GM12872 (cell line): ENCODE results near the gene CDKL5.

Source experiments
- TF ChIP-seq, protein P1 (sequence below): IDR thresholded peaks from 3 replicates; pipeline ENCODE4 v1.5.1; 2011; ENCODE audit warnings: low read depth, mild to moderate bottlenecking, low read length, moderate library complexity; ENCODE audit not compliant: insufficient read depth

The CDKL5 gene

DNA sequence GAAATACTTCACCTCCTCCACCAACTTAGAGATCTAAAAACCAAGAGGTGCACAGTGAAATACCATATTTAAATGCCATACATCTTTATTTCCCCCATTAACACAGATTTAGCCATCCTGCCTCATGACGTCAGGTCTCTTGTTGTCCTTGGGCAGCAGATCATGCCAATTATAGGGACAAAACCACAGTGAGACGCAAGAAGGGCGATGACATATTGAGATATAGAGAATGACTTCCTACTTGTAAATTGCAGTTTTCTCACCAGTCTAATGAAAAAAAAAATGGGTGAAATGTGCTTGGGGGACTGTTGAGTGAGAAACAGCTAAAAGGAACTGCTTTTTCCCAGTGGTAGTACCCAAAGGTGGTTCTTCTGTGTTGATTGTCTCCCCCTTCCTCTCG lies 222.2 kb downstream of the CDKL5 start:
- TF ChIP-seq, protein P1, sequence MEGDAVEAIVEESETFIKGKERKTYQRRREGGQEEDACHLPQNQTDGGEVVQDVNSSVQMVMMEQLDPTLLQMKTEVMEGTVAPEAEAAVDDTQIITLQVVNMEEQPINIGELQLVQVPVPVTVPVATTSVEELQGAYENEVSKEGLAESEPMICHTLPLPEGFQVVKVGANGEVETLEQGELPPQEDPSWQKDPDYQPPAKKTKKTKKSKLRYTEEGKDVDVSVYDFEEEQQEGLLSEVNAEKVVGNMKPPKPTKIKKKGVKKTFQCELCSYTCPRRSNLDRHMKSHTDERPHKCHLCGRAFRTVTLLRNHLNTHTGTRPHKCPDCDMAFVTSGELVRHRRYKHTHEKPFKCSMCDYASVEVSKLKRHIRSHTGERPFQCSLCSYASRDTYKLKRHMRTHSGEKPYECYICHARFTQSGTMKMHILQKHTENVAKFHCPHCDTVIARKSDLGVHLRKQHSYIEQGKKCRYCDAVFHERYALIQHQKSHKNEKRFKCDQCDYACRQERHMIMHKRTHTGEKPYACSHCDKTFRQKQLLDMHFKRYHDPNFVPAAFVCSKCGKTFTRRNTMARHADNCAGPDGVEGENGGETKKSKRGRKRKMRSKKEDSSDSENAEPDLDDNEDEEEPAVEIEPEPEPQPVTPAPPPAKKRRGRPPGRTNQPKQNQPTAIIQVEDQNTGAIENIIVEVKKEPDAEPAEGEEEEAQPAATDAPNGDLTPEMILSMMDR: no peak

DNA sequence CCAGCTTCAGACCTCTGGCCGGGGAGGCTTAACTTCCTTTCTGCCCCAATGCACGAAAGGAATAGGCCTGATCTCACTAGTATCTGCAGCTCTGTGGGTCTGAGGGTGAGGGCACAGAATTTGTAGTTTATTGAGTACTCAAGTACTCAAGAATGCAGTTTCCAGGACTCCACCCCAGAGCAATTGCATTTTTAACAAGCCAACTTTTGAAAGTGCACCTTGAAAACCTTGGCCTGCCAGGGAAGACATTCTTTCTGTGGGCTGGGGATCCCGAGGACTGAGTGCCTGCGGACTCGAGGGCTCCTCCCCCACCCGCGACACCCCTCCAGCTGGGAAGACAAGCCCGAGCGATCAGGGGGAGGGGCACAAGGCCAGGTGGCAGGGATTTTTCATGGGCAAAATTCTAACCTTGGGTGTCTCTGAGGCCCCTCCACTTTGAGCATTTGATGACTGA lies 224.1 kb downstream of the CDKL5 start:
- TF ChIP-seq, protein P1: no peak

DNA sequence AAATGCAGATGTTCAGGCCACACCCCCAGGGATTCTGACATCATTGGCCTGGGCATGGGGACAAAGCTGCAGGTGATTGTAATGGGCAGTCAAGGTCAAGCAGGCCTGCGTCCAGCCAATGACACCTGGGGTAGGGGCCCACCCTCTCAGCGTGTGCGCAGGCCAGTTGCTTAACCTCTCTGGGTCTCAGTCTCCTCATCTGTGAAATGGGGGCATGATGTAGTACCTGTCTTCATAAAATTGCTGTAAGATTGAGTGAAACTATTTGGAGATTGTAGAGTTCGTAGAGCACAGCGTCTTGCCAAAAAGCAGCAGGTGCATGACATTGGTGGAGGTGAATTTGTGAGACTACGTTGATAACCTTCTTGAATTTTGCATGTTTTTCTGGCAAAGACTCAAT lies 225.3 kb downstream of the CDKL5 start:
- TF ChIP-seq, protein P1: no peak

DNA sequence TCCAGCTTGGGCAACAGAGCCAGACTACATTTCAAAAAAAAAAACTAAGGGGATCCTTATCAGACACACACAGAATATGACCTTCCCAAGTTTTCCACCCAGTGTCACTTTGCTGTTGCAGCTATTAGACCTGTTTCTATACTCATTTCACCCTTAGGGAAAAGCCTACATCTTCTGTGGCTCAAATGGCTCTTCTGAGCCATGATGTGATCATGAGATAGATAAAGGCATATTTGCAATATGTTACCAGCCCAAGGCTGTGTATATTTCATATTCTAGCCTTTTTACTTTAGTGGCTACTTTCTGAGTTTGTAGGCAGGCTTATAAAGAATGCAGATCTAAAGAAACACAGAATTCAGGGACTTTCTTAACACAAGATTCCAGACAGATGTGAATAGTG lies 227.2 kb downstream of the CDKL5 start:
- TF ChIP-seq, protein P1: no peak

DNA sequence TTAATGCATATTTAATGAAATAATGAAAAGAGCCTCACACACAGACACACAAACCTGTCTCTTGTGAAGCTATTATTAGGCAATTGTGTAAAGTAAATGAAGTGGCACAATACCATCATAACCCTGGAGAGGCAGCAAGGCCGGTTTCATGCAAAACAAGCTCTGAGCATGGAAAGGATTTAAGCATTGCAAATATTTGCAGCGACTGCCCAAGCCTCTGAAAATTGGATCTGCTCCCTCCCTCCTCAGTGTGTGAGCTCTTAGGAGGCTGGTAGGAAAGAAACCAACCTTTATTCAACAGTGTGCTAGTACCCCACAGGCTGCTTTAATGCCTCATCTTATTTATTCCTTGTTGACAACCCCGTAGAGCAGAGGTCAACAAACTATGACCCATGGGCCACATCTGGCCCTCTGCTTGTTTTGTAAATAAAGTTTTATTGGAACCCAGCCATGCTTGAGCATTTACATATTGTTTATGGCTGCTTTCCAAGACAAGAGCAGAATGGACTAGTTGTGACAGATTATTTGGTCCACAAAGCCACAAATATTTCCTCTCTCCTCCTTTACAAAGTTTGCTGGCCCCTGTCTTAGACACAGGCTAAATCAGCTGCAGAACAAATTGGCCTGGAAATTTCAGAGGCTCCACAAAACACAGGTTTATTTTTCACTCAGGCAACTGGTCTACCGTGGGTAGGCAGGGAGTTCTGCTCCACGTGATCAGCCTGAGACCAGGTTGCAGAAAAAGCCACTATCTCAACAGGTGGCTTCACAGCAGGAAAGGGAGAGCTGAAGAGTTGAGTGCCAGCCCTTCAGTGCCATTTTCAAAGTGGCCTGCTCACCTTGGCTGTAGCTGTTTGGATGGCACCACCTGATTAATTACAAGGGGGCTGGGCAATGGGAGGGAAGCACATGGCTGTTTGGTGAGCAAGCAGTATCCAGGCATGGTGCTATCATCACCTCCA lies 229.7 kb downstream of the CDKL5 start:
- TF ChIP-seq, protein P1: no peak

DNA sequence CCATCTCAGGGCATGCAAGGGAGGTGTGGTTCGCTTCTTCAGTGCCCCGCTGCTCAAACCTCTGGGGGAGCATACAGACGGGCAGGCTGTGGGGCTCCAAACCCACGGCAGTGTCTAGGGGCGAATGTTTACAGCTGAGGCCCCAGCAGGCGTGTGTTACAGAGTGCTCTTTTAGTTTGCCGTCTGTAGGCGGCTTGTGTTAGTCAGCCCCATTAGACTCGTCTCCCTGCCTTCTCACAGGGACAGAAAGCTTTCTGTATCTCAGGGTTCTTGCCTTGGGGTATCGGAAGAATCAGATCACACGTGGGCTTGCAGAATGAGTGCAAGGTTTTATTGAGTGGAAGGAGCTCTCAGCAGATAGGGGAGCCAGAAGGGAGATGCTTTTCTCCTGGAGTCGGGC lies 235.9 kb downstream of the CDKL5 start:
- TF ChIP-seq, protein P1: no peak

DNA sequence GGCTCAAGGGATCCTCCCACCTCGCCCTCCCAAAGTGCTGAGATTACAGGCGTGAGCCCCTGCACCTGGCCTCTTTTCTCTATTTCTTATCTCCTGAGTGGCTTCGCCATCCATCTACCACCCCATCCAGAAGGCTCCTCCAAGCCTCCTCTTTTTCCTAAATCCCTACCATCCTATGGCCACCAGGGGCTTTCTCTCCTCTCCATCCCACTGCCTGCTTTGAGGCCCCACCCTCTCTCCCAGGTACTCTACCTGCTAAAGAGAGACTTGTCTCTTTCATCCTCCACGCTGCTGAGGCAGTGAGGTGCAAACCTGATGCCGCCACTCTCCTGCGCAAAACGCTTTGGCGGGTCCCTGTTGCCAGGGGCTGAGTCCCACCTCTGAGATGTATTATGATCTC lies 239.5 kb downstream of the CDKL5 start:
- TF ChIP-seq, protein P1: no peak
